SK-N-MC (cell line): ENCODE data around the gene SCLT1.

Experiments
- EZH2 ChIP-seq: fragments of 200-600 bp; sonication (generic); IDR thresholded peaks from one replicate; pipeline ENCODE4 v1.6.1; 2017; ENCODE audit warnings: antibody characterized with exemption
- FOXP2 ChIP-seq: optimal IDR thresholded peaks from 2 replicates; pipeline ENCODE3; 2011; ENCODE audit warnings: mild to moderate bottlenecking, moderate library complexity; ENCODE audit not compliant: insufficient read depth; ENCODE audit errors: extremely low read length, control extremely low read depth
- POLR2AphosphoS5 ChIP-seq: IDR thresholded peaks from 2 replicates; pipeline ENCODE4 v1.6.1; 2012; ENCODE audit warnings: mild to moderate bottlenecking, low read depth, low read length, borderline replicate concordance

DNA sequence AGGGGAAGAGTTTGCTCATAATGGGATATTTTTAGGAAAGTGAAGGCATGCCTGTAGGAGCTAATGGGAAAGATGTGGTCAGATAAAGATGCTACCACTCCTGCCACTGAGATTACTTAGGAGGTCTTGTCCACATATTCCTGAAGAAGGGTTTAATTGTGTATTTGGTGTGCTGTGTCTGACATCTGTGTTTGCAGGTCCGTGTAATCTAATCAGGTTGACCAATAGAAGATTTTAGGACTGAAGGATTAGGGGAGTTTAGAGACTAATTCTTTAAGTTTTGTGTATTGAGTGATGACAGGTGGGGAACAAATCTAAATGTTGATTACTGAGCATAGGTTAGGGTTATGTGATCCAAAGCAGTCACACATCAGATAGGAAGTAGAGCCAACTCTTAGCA lies 226.6 kb downstream of the SCLT1 start:
- no peak for TF ChIP-seq EZH2
- no peak for TF ChIP-seq POLR2AphosphoS5
- no peak for TF ChIP-seq FOXP2
